ENCODE measurements around the gene SIRT6. TPM values are rescaled to one million over a fixed set of nuclear protein-coding genes. Genes with fewer than 3 reads are reported as not detected.

Gene SIRT6
- total and polyA plus RNA-seq, 9 of the 15 experiments (the other 6 are each of a cell fraction or from before 2014, with no cell fraction given), result 1.4 to 41.1 (median 10.2) TPM

DNA sequence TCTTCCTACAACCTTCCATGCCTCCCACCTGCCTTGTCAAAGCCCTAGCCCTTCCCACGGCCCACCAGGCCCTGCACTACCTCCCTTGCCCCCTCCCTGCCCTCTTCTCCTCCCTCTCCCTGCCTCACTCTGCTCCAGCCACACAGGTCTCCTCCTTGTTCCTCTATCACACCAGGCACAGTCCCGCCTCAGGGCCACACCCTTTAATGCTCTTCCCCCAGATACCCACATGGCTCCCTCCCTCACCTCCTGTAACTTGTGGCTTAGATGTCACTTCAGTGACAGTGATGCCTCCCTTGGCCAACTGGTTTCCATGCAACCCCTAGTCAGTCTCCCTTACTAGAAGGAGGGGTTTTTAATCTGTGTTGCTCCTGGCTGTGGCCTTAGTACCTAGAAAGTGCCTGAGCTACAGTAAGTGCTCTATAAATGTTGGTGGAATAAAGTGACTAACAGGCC lies 1.3 kb downstream of the SIRT6 start:
- peak overlapping the region; percentile 49 for H3K27ac ChIP-seq (ENCODE audit: extremely low read depth, low read depth, low read length)
- CTCF ChIA-PET (ENCODE audit: low intra/inter-chr PET ratio), result no interaction called here
- no peak for TF ChIP-seq NRF1 (conservative IDR thresholded peaks at IDR 0.05 in 1 of 2, IDR thresholded peaks at IDR 0.05 in 1 of 2)
- TF ChIP-seq SMARCE1 (IDR thresholded peaks at IDR 0.05), result no peak
- TF ChIP-seq SIRT6 (IDR thresholded peaks at IDR 0.05; ENCODE audit: low read depth, low read length), result no peak
- peak; percentile 58; the same call in 1 of the 2 replicates for TF ChIP-seq ELF4 (CRISPR knock-in tag; IDR thresholded peaks at IDR 0.05)
- TF ChIP-seq, protein P1, sequence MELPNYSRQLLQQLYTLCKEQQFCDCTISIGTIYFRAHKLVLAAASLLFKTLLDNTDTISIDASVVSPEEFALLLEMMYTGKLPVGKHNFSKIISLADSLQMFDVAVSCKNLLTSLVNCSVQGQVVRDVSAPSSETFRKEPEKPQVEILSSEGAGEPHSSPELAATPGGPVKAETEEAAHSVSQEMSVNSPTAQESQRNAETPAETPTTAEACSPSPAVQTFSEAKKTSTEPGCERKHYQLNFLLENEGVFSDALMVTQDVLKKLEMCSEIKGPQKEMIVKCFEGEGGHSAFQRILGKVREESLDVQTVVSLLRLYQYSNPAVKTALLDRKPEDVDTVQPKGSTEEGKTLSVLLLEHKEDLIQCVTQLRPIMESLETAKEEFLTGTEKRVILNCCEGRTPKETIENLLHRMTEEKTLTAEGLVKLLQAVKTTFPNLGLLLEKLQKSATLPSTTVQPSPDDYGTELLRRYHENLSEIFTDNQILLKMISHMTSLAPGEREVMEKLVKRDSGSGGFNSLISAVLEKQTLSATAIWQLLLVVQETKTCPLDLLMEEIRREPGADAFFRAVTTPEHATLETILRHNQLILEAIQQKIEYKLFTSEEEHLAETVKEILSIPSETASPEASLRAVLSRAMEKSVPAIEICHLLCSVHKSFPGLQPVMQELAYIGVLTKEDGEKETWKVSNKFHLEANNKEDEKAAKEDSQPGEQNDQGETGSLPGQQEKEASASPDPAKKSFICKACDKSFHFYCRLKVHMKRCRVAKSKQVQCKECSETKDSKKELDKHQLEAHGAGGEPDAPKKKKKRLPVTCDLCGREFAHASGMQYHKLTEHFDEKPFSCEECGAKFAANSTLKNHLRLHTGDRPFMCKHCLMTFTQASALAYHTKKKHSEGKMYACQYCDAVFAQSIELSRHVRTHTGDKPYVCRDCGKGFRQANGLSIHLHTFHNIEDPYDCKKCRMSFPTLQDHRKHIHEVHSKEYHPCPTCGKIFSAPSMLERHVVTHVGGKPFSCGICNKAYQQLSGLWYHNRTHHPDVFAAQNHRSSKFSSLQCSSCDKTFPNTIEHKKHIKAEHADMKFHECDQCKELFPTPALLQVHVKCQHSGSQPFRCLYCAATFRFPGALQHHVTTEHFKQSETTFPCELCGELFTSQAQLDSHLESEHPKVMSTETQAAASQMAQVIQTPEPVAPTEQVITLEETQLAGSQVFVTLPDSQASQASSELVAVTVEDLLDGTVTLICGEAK (IDR thresholded peaks at IDR 0.05), result peak; percentile 39; the same call in 1 of the 2 replicates
- TF ChIP-seq, protein P1 (CRISPR knock-in tag; IDR thresholded peaks at IDR 0.05), result no peak
- TF ChIP-seq, protein P2, sequence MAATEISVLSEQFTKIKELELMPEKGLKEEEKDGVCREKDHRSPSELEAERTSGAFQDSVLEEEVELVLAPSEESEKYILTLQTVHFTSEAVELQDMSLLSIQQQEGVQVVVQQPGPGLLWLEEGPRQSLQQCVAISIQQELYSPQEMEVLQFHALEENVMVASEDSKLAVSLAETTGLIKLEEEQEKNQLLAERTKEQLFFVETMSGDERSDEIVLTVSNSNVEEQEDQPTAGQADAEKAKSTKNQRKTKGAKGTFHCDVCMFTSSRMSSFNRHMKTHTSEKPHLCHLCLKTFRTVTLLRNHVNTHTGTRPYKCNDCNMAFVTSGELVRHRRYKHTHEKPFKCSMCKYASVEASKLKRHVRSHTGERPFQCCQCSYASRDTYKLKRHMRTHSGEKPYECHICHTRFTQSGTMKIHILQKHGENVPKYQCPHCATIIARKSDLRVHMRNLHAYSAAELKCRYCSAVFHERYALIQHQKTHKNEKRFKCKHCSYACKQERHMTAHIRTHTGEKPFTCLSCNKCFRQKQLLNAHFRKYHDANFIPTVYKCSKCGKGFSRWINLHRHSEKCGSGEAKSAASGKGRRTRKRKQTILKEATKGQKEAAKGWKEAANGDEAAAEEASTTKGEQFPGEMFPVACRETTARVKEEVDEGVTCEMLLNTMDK (IDR thresholded peaks at IDR 0.05; ENCODE audit: borderline replicate concordance, insufficient read depth, low read depth, low read length, poor library complexity, severe bottlenecking), result no peak
- 0 out of 2 replicates have a peak, but pooled peaks have one; percentile 44 for TF ChIP-seq CBFA2T2 (conservative IDR thresholded peaks at IDR 0.05)
- TF ChIP-seq KDM1A (IDR thresholded peaks at IDR 0.05), result 0 out of 4 replicates have a peak, but pooled peaks of 1 of the 2 experiments have one; percentile 43
- TF ChIP-seq HDGF (IDR thresholded peaks at IDR 0.05), result 0 out of 2 replicates have a peak, but pooled peaks have one; percentile 58
- TF ChIP-seq ARID1B (IDR thresholded peaks at IDR 0.05), result peak; percentile 45
- TF ChIP-seq KLF1 (tag; IDR thresholded peaks at IDR 0.05), result 0 out of 2 replicates have a peak, but pooled peaks have one; percentile 19

More for the DNA sequence above, 1.3 kb downstream of the SIRT6 start:
- Histone ChIP-seq H3K9me3 (replicated peaks; ENCODE audit: control insufficient read depth, insufficient read depth, low read depth, low read length) (no peaks in the 10 kb centered on the region), H3K9ac (ENCODE audit: insufficient read depth in 1 of 2, low read depth in 2 of 2, low read length in 2 of 2) (peak overlapping the region; percentile 46 to 72), H3K79me2 (ENCODE audit: control insufficient read depth, insufficient read depth, low read length) (peaks cover 17% of the 10 kb centered on the region), H4K20me1 (replicated peaks; ENCODE audit: control insufficient read depth, insufficient read depth, low read length) (peaks cover 3% of the 10 kb centered on the region; the same call in 1 of the 2 replicates), H3K9me1 (ENCODE audit: control insufficient read depth, insufficient read depth, low read length) (peaks cover 6% of the 10 kb centered on the region), H3K4me3 (peak overlapping the region; percentile 84), H3K4me1 (replicated peaks in 1 of 2; ENCODE audit: control insufficient read depth in 2 of 2, insufficient read depth in 2 of 2, low read length in 2 of 2) (peaks cover 14 to 49% of the 10 kb centered on the region in 2 experiments), H3K36me3 (ENCODE audit: control insufficient read depth, insufficient read depth, low read length) (peaks cover 24% of the 10 kb centered on the region; the same call in 1 of the 3 replicates), H2AFZ (ENCODE audit: low read depth, low read length) (peak overlapping the region; percentile 50; the same call in 1 of the 2 replicates), H3K27me3 (ENCODE audit: control insufficient read depth in 2 of 2, insufficient read depth in 2 of 2, low read length in 2 of 2) (no peaks in the 10 kb centered on the region), H3K4me2 (ENCODE audit: insufficient read depth, low read length) (peak overlapping the region; percentile 94)
- intact Hi-C loops (cut with micrococcal nuclease), result loop anchor here (10.0 kb wide), 1 partner anchor 116 kb away; the partner anchor contains the start of gene ZBTB7A
- ATAC-seq, result peak; percentile 85
- peak; percentile 92 for FAIRE-seq
- BruUV-seq (replicated peaks), result no TSS peak
- POLR2A ChIA-PET, result interaction anchor here (1.1 kb wide), 1 partner anchor 159 kb away, joined by 3 read pairs; no protein-coding TSS in a partner anchor
- DNase-seq (ENCODE audit: extremely low read depth in 1 of 4, low spot score in 3 of 4), result peak; percentile 73 to 85 (median 74)
- WGBS (ENCODE audit: insufficient coverage, low coverage, missing lambda C conversion rate), result 6% methylated on average over 2 of the region's 2 CpGs
- in situ Hi-C loops (cut with MboI), result no loop called here

Measured in K562 (cell line).